Measurements from ENCODE around the gene ACVR1. TPM values are rescaled to one million over a fixed set of nuclear protein-coding genes. Genes with fewer than 3 reads are reported as not detected.

The ACVR1 gene
- total and polyA plus RNA-seq, 2 experiments from 2014 or later = 8.9 to 21.5 TPM

- TF ChIP-seq JUNB (IDR thresholded peaks at IDR 0.05; ENCODE audit: unreplicated experiment) (no peak), POLR2AphosphoS5 (IDR thresholded peaks at IDR 0.05; ENCODE audit: low read depth) (no peak)
Observed at GRCh38 chr2:157858846-157859245, 17.3 kb downstream of the ACVR1 start (continued).

GRCh38 chr2:157857881-157858280 lies 18.2 kb downstream of the ACVR1 start:
- no peak for TF ChIP-seq CTCF (conservative IDR thresholded peaks at IDR 0.05; ENCODE audit: low read depth in 2 of 2)
- TF ChIP-seq CREB1 (CRISPR knock-in tag; IDR thresholded peaks at IDR 0.05; ENCODE audit: low read depth) = no peak
- no peak for TF ChIP-seq REST (IDR thresholded peaks at IDR 0.05; ENCODE audit: unreplicated experiment)
- no peak for TF ChIP-seq NANOG (IDR thresholded peaks at IDR 0.05; ENCODE audit: borderline replicate concordance)
- TF ChIP-seq EZH2phosphoT487 (IDR thresholded peaks at IDR 0.05; ENCODE audit: unreplicated experiment) = no peak
- no peak for TF ChIP-seq STAT1 (IDR thresholded peaks at IDR 0.05; ENCODE audit: unreplicated experiment)
- TF ChIP-seq ZNF462 (CRISPR knock-in tag; IDR thresholded peaks at IDR 0.05) = no peak
- TF ChIP-seq ETS1 (IDR thresholded peaks at IDR 0.05) = no peak
- no peak for TF ChIP-seq ZNF331 (CRISPR knock-in tag; IDR thresholded peaks at IDR 0.05; ENCODE audit: low read depth)
- no peak for TF ChIP-seq POLR2AphosphoS5 (IDR thresholded peaks at IDR 0.05; ENCODE audit: low read depth)
- no peak for TF ChIP-seq JUNB (IDR thresholded peaks at IDR 0.05; ENCODE audit: unreplicated experiment)
- TF ChIP-seq ZNF114 (CRISPR knock-in tag; IDR thresholded peaks at IDR 0.05) = no peak
- TF ChIP-seq EZH2 (IDR thresholded peaks at IDR 0.05; ENCODE audit: low read depth, unreplicated experiment) = no peak
- no peaks in the 10 kb centered on the region for H3K9me3 Mint-ChIP-seq
- Histone ChIP-seq H3K4me3 (no peak overlapping the region), H3K4me2 (no peak overlapping the region), H2AFZ (no peak overlapping the region), H3K36me3 (ENCODE audit: insufficient read depth) (no peaks in the 10 kb centered on the region), H4K20me1 (replicated peaks; ENCODE audit: insufficient read depth) (no peaks in the 10 kb centered on the region; the same call in 1 of the 2 replicates), H3K27ac (ENCODE audit: low read depth) (no peak overlapping the region), H3F3A (replicated peaks; ENCODE audit: low read depth) (no peaks in the 10 kb centered on the region), H3K79me2 (replicated peaks; ENCODE audit: insufficient read depth) (peaks cover 34% of the 10 kb centered on the region), H3K27me3 (ENCODE audit: insufficient read depth) (no peaks in the 10 kb centered on the region), H3K4me1 (ENCODE audit: insufficient read depth) (no peaks in the 10 kb centered on the region; the same call in 1 of the 2 replicates), H3K9me2 (ENCODE audit: insufficient read depth) (no peaks in the 10 kb centered on the region)
- ATAC-seq = no peak
- peaks cover 8% of the 10 kb centered on the region for H3K4me1 Mint-ChIP-seq
- H3K27me3 Mint-ChIP-seq (ENCODE audit: insufficient read depth, low read depth, poor library complexity) = no peaks in the 10 kb centered on the region
- H3K27ac Mint-ChIP-seq = no peak overlapping the region
- DNase-seq (ENCODE audit: low spot score) = no peak
- H3K4me3 Mint-ChIP-seq = no peak overlapping the region
- peaks cover 4% of the 10 kb centered on the region; the same call in 1 of the 3 replicates for H3K36me3 Mint-ChIP-seq (ENCODE audit: low read depth)

All from GM23338 (cell line).